ENCODE measurements around the gene PARD6A.

Gene PARD6A

GRCh38 chr16:67666032-67666551, 5.3 kb downstream of the PARD6A start:
- peak overlapping the region; percentile 45 to 85 (median 76) for H3K4me3 ChIP-seq (ENCODE audit: low read depth in 1 of 5, low read length in 5 of 5)
- no peaks in the 10 kb centered on the region for H3K9me3 ChIP-seq (ENCODE audit: control insufficient read depth in 5 of 5, low read length in 5 of 5)
- H3K27me3 ChIP-seq (ENCODE audit: control insufficient read depth in 5 of 5, insufficient read depth in 4 of 5, low read length in 5 of 5): no peaks in the 10 kb centered on the region
- H3K27ac ChIP-seq (ENCODE audit: low read depth, low read length): peak overlapping the region; percentile 86
- H3K4me1 ChIP-seq (ENCODE audit: control insufficient read depth in 5 of 5, insufficient read depth in 5 of 5, low read length in 5 of 5): peaks cover 4 to 40% (median 31%) of the 10 kb centered on the region in 5 donors
- H3K9ac ChIP-seq (ENCODE audit: low read length in 5 of 5): peak overlapping the region; percentile 8 to 81 (median 51)
- H3K36me3 ChIP-seq (ENCODE audit: control insufficient read depth in 5 of 5, insufficient read depth in 5 of 5, low read length in 5 of 5): peaks cover 0 to 19% (median 6%) of the 10 kb centered on the region in 5 donors

- H3K9ac ChIP-seq (ENCODE audit: low read length in 5 of 5): peak within 1 kb of the TSS; percentile 56 to 90 (median 81)
- H3K4me3 ChIP-seq (ENCODE audit: low read depth in 1 of 5, low read length in 5 of 5): peak within 1 kb of the TSS; percentile 54 to 85 (median 76)
- no peaks in the 10 kb centered on the region for H3K27me3 ChIP-seq (ENCODE audit: control insufficient read depth in 5 of 5, insufficient read depth in 4 of 5, low read length in 5 of 5)
- H3K36me3 ChIP-seq (ENCODE audit: control insufficient read depth in 5 of 5, insufficient read depth in 5 of 5, low read length in 5 of 5): peaks cover 0 to 19% (median 6%) of the 10 kb centered on the region in 5 donors
- H3K27ac ChIP-seq (ENCODE audit: low read depth, low read length): peak within 1 kb of the TSS; percentile 86
- no peaks in the 10 kb centered on the region for H3K9me3 ChIP-seq (ENCODE audit: control insufficient read depth in 5 of 5, low read length in 5 of 5)
- H3K4me1 ChIP-seq (ENCODE audit: control insufficient read depth in 5 of 5, insufficient read depth in 5 of 5, low read length in 5 of 5): peaks cover 4 to 34% (median 27%) of the 10 kb centered on the region in 5 donors
Measured at GRCh38 chr16:67666559-67667452, 6.0 kb downstream of the PARD6A start, which contains the start of the genes C16orf86 and ENKD1. Gene C16orf86, plus strand, starts transcription at chr16:67666814. Its CDS starts 157 bp downstream, at chr16:67666971. Gene ENKD1, minus strand, starts transcription at chr16:67666750. Its CDS starts 308 bp downstream, at chr16:67666442.

GRCh38 chr16:67667453-67667816, 6.7 kb downstream of the PARD6A start:
- Histone ChIP-seq H3K27ac (ENCODE audit: low read depth, low read length) (peak overlapping the region; percentile 86), H3K9me3 (ENCODE audit: control insufficient read depth in 5 of 5, low read length in 5 of 5) (no peaks in the 10 kb centered on the region), H3K36me3 (ENCODE audit: control insufficient read depth in 5 of 5, insufficient read depth in 5 of 5, low read length in 5 of 5) (peaks cover 0 to 18% (median 6%) of the 10 kb centered on the region in 5 donors), H3K27me3 (ENCODE audit: control insufficient read depth in 5 of 5, insufficient read depth in 4 of 5, low read length in 5 of 5) (no peaks in the 10 kb centered on the region), H3K9ac (ENCODE audit: low read length in 5 of 5) (peak overlapping the region in 4 of 5 donors; percentile 77 to 90 (median 82)), H3K4me3 (ENCODE audit: low read depth in 1 of 5, low read length in 5 of 5) (peak overlapping the region; percentile 51 to 85 (median 76)), H3K4me1 (ENCODE audit: control insufficient read depth in 5 of 5, insufficient read depth in 5 of 5, low read length in 5 of 5) (peaks cover 4 to 36% (median 28%) of the 10 kb centered on the region in 5 donors)

- Histone ChIP-seq H3K4me3 (ENCODE audit: low read depth in 1 of 5, low read length in 5 of 5) (peak overlapping the region in 4 of 5 donors; percentile 76 to 85 (median 78)), H3K4me1 (ENCODE audit: control insufficient read depth in 5 of 5, insufficient read depth in 5 of 5, low read length in 5 of 5) (peaks cover 6 to 42% (median 32%) of the 10 kb centered on the region in 5 donors), H3K27me3 (ENCODE audit: control insufficient read depth in 5 of 5, insufficient read depth in 4 of 5, low read length in 5 of 5) (no peaks in the 10 kb centered on the region), H3K9ac (ENCODE audit: low read length in 5 of 5) (peak overlapping the region in 2 of 5 donors; percentile 82 to 90), H3K27ac (ENCODE audit: low read depth, low read length) (peak overlapping the region; percentile 86), H3K36me3 (ENCODE audit: control insufficient read depth in 5 of 5, insufficient read depth in 5 of 5, low read length in 5 of 5) (peaks cover 0 to 13% (median 1%) of the 10 kb centered on the region in 5 donors), H3K9me3 (ENCODE audit: control insufficient read depth in 5 of 5, low read length in 5 of 5) (no peaks in the 10 kb centered on the region)
Measured at GRCh38 chr16:67667817-67668494, 7.2 kb downstream of the PARD6A start.

- no peak overlapping the region for H3K9ac ChIP-seq (ENCODE audit: low read length in 5 of 5)
- H3K9me3 ChIP-seq (ENCODE audit: control insufficient read depth in 5 of 5, low read length in 5 of 5): no peaks in the 10 kb centered on the region
- H3K36me3 ChIP-seq (ENCODE audit: control insufficient read depth in 5 of 5, insufficient read depth in 5 of 5, low read length in 5 of 5): peaks cover 0 to 7% (median 0%) of the 10 kb centered on the region in 5 donors
- no peak overlapping the region for H3K4me3 ChIP-seq (ENCODE audit: low read depth in 1 of 5, low read length in 5 of 5)
- no peaks in the 10 kb centered on the region for H3K27me3 ChIP-seq (ENCODE audit: control insufficient read depth in 5 of 5, insufficient read depth in 4 of 5, low read length in 5 of 5)
- no peak overlapping the region for H3K27ac ChIP-seq (ENCODE audit: low read depth, low read length)
- H3K4me1 ChIP-seq (ENCODE audit: control insufficient read depth in 5 of 5, insufficient read depth in 5 of 5, low read length in 5 of 5): peaks cover 13 to 48% (median 39%) of the 10 kb centered on the region in 5 donors
Measured at GRCh38 chr16:67668495-67669157, 7.9 kb downstream of the PARD6A start.

GRCh38 chr16:67669499-67670101, 8.8 kb downstream of the PARD6A start:
- Histone ChIP-seq H3K27me3 (ENCODE audit: control insufficient read depth in 5 of 5, insufficient read depth in 4 of 5, low read length in 5 of 5) (no peaks in the 10 kb centered on the region), H3K4me1 (ENCODE audit: control insufficient read depth in 5 of 5, insufficient read depth in 5 of 5, low read length in 5 of 5) (peaks cover 16 to 57% (median 47%) of the 10 kb centered on the region in 5 donors), H3K9me3 (ENCODE audit: control insufficient read depth in 5 of 5, low read length in 5 of 5) (no peaks in the 10 kb centered on the region), H3K36me3 (ENCODE audit: control insufficient read depth in 5 of 5, insufficient read depth in 5 of 5, low read length in 5 of 5) (no peaks in the 10 kb centered on the region), H3K27ac (ENCODE audit: low read depth, low read length) (no peak overlapping the region), H3K4me3 (ENCODE audit: low read depth in 1 of 5, low read length in 5 of 5) (no peak overlapping the region), H3K9ac (ENCODE audit: low read length in 5 of 5) (no peak overlapping the region)

GRCh38 chr16:67672306-67672705, 11.5 kb downstream of the PARD6A start:
- Histone ChIP-seq H3K4me1 (ENCODE audit: control insufficient read depth in 5 of 5, insufficient read depth in 5 of 5, low read length in 5 of 5) (peaks cover 22 to 66% (median 56%) of the 10 kb centered on the region in 5 donors), H3K27ac (ENCODE audit: low read depth, low read length) (peak overlapping the region; percentile 95), H3K4me3 (ENCODE audit: low read depth in 1 of 5, low read length in 5 of 5) (no peak overlapping the region), H3K9me3 (ENCODE audit: control insufficient read depth in 5 of 5, low read length in 5 of 5) (no peaks in the 10 kb centered on the region), H3K27me3 (ENCODE audit: control insufficient read depth in 5 of 5, insufficient read depth in 4 of 5, low read length in 5 of 5) (no peaks in the 10 kb centered on the region), H3K36me3 (ENCODE audit: control insufficient read depth in 5 of 5, insufficient read depth in 5 of 5, low read length in 5 of 5) (peaks cover 0 to 6% (median 4%) of the 10 kb centered on the region in 5 donors), H3K9ac (ENCODE audit: low read length in 5 of 5) (no peak overlapping the region)

- Histone ChIP-seq H3K4me3 (ENCODE audit: low read depth in 1 of 5, low read length in 5 of 5) (peak overlapping the region in 1 of 5 donors; percentile 23), H3K27ac (ENCODE audit: low read depth, low read length) (peak overlapping the region; percentile 95), H3K4me1 (ENCODE audit: control insufficient read depth in 5 of 5, insufficient read depth in 5 of 5, low read length in 5 of 5) (peaks cover 18 to 66% (median 54%) of the 10 kb centered on the region in 5 donors), H3K36me3 (ENCODE audit: control insufficient read depth in 5 of 5, insufficient read depth in 5 of 5, low read length in 5 of 5) (peaks cover 0 to 8% (median 4%) of the 10 kb centered on the region in 5 donors), H3K9me3 (ENCODE audit: control insufficient read depth in 5 of 5, low read length in 5 of 5) (no peaks in the 10 kb centered on the region), H3K9ac (ENCODE audit: low read length in 5 of 5) (peak overlapping the region; percentile 31 to 82 (median 64)), H3K27me3 (ENCODE audit: control insufficient read depth in 5 of 5, insufficient read depth in 4 of 5, low read length in 5 of 5) (no peaks in the 10 kb centered on the region)
Measured at GRCh38 chr16:67672739-67673662, 12.2 kb downstream of the PARD6A start.
